ENCODE data around the gene APOA1.
A peak's percentile ranks its signal among the peaks of the same experiment; 100 is the strongest.

The APOA1 gene

GRCh38 chr11:116787786-116788486 lies 49.5 kb downstream of the APOA1 start, which contains the start of gene ZPR1 (continued):
- TF ChIP-seq, protein P1, sequence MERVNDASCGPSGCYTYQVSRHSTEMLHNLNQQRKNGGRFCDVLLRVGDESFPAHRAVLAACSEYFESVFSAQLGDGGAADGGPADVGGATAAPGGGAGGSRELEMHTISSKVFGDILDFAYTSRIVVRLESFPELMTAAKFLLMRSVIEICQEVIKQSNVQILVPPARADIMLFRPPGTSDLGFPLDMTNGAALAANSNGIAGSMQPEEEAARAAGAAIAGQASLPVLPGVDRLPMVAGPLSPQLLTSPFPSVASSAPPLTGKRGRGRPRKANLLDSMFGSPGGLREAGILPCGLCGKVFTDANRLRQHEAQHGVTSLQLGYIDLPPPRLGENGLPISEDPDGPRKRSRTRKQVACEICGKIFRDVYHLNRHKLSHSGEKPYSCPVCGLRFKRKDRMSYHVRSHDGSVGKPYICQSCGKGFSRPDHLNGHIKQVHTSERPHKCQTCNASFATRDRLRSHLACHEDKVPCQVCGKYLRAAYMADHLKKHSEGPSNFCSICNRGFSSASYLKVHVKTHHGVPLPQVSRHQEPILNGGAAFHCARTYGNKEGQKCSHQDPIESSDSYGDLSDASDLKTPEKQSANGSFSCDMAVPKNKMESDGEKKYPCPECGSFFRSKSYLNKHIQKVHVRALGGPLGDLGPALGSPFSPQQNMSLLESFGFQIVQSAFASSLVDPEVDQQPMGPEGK (tag by site-specific recombination; IDR thresholded peaks at IDR 0.05), result peak; percentile 67
- peak; percentile 33; the same call in 1 of the 2 replicates for TF ChIP-seq GLIS2 (tag by site-specific recombination; IDR thresholded peaks at IDR 0.05)
- no peak for TF ChIP-seq ZNF423 (tag by site-specific recombination; IDR thresholded peaks at IDR 0.05)
- no peak for TF ChIP-seq ZNF184 (tag by site-specific recombination; IDR thresholded peaks at IDR 0.05)
- no peak for TF ChIP-seq SETDB1 (IDR thresholded peaks at IDR 0.05; ENCODE audit: insufficient read length, low read length)
- TF ChIP-seq ZNF600 (tag by site-specific recombination; IDR thresholded peaks at IDR 0.05), result no peak
- no peak for TF ChIP-seq ZNF580 (tag by site-specific recombination; IDR thresholded peaks at IDR 0.05)
- no peak for TF ChIP-seq ZNF223 (tag by site-specific recombination; IDR thresholded peaks at IDR 0.05)
- TF ChIP-seq ZNF510 (tag by site-specific recombination; IDR thresholded peaks at IDR 0.05; ENCODE audit: insufficient replicate concordance), result no peak
- TF ChIP-seq ZNF645 (tag by site-specific recombination; IDR thresholded peaks at IDR 0.05), result no peak
- no peak for TF ChIP-seq HIC1 (tag by site-specific recombination; IDR thresholded peaks at IDR 0.05)
- TF ChIP-seq ZNF48 (tag by site-specific recombination; IDR thresholded peaks at IDR 0.05), result no peak
- TF ChIP-seq ZNF514 (tag by site-specific recombination; IDR thresholded peaks at IDR 0.05), result no peak
- no peak for TF ChIP-seq FEZF1 (tag by site-specific recombination; IDR thresholded peaks at IDR 0.05)
- TF ChIP-seq ZNF391 (tag by site-specific recombination; IDR thresholded peaks at IDR 0.05; ENCODE audit: borderline replicate concordance, low read depth), result no peak
- no peak for TF ChIP-seq ZNF791 (tag by site-specific recombination; IDR thresholded peaks at IDR 0.05)
- TF ChIP-seq ZNF311 (tag by site-specific recombination; IDR thresholded peaks at IDR 0.05; ENCODE audit: borderline replicate concordance), result no peak
- TF ChIP-seq ZNF629 (tag by site-specific recombination; IDR thresholded peaks at IDR 0.05), result peak; percentile 86
- no peak for TF ChIP-seq EGR2 (tag by site-specific recombination; IDR thresholded peaks at IDR 0.05; ENCODE audit: low read depth)
- TF ChIP-seq RBAK (tag by site-specific recombination; IDR thresholded peaks at IDR 0.05), result no peak
- peak; percentile 47 for TF ChIP-seq ZNF518A (tag by site-specific recombination; conservative IDR thresholded peaks at IDR 0.05; ENCODE audit: low read depth)
- no peak for TF ChIP-seq ZNF221 (tag by site-specific recombination; IDR thresholded peaks at IDR 0.05; ENCODE audit: borderline replicate concordance)
- no peak for TF ChIP-seq ZNF610 (tag by site-specific recombination; IDR thresholded peaks at IDR 0.05; ENCODE audit: borderline replicate concordance)
- TF ChIP-seq ZSCAN23 (tag by site-specific recombination; IDR thresholded peaks at IDR 0.05), result no peak
- TF ChIP-seq, protein P2, sequence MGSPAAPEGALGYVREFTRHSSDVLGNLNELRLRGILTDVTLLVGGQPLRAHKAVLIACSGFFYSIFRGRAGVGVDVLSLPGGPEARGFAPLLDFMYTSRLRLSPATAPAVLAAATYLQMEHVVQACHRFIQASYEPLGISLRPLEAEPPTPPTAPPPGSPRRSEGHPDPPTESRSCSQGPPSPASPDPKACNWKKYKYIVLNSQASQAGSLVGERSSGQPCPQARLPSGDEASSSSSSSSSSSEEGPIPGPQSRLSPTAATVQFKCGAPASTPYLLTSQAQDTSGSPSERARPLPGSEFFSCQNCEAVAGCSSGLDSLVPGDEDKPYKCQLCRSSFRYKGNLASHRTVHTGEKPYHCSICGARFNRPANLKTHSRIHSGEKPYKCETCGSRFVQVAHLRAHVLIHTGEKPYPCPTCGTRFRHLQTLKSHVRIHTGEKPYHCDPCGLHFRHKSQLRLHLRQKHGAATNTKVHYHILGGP (tag by site-specific recombination; IDR thresholded peaks at IDR 0.05), result no peak
- TF ChIP-seq BCL11A (tag by site-specific recombination; IDR thresholded peaks at IDR 0.05; ENCODE audit: low read depth), result no peak
- TF ChIP-seq ZNF660 (tag by site-specific recombination; IDR thresholded peaks at IDR 0.05), result no peak
- TF ChIP-seq ZNF121 (tag by site-specific recombination; IDR thresholded peaks at IDR 0.05), result no peak
